HG02884 (cell line): ENCODE results near the gene C11orf58.

ENCODE experiments used
- ATAC-seq: cut with Tn5 transposase; IDR thresholded peaks from one replicate; pipeline ENCODE4 v1.9.1; 2021; ENCODE audit warnings: mild to moderate bottlenecking, moderate library complexity; ENCODE audit not compliant: unreplicated experiment

The C11orf58 gene

DNA sequence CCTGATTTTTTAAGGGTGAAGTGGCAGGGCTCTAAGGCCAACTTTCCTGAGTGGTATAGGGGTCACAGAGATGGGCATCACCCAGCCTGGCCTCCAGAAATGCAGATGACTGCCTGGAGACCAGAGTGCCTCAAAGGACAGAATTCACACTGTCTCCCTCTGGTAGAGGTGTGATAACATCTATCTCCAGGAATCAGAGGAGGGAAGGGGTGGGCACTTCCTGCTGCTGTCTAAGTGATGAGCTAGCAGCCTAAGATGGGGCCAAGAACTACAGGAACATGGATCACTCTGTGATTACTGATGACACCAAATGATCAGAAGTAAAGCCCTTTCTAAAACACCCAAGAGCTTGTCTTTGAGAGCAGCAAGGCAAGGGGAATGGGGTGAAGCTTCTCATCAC, 61.9 kb downstream of the C11orf58 start:
- no peak for ATAC-seq

DNA sequence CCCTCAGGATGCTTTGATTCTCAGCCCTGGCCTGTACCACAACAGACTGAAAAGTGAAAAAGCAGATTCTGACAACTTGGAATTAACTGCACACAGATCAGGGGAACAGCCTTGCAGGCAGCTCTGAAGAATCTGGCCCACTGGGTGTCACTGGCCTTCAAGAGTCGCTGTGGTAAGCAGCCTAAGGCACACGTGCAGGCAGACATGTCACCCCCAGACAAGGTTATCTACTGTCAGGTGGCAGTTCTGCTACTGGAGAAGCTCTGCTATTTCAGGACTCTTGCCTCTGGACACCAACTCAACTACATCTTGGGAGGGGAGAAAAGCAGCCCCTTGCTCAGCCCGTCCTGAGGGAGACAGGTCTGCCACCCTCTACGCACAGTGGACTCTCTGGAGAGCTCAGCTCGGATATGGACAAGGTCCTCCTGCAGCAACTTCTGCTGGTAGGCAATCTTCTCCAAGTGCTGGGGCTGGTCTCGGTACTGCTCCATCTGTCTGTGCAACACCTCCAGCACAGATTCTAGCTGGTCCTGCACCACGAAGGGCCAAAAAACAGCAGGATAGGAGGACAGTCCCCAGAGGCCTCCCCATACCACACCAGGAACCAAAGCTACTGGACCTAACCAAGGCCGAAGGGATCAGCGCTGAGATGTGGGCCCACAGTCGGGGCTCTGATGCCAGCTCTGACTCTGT, 63.0 kb downstream of the C11orf58 start:
- ATAC-seq, result no peak

DNA sequence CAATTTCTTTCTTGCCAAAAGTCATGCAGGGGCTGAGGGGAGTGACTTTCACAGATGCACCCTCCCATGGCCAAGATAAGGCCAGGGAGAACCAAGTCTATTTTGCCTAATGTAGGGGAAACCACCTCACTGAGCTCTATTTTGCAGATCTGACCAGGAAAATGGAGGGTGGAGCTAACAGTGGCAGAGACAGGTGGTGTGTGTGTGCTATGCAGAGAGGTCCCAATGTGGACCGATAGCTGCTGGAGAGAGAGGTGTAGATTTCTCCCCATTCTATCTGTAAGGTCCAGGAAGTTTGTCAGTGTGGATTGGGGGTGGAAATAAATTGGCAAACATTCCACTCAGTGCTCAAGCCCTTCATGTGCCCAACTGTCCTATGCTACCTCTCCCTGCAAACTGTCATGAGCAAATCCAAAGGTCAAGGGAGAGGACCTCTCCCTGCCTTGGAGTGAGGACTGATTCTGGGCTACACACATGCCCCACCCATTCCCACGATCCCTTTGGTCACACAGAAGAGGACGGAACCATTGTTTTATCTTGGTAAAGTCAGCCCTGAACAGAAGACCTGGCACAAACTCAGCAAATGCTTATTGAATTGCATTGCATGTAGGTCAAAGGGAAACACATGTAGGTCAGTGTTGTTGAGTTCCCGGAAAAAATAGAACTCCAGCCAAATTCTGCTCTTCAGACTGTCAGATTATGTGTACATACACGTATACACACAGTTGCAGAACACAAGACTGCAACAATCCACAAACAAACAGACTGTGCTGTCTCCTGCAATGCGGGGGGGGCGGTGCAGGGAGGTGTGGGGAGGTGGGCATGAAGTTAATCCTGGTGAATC, 65.9 kb downstream of the C11orf58 start:
- no peak for ATAC-seq

DNA sequence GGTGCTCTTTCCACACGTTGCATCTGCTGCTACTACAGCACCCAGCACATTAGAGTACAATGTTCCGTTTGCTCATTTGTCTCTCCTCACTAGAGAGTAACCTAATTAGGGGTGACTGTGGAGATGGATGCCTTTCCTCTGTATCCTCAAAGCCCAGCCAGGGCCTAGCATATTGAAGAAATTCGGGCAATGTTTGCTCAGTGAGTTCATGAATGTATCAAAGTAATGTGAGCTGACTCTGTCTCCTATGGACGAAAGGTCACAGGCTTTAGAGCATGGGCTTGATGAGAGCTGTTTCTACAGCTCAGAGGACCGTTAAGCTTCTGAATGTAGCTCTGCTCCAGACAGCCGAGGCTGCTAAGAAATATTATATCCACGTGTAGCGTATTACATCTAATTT, 67.5 kb downstream of the C11orf58 start:
- ATAC-seq, result no peak

DNA sequence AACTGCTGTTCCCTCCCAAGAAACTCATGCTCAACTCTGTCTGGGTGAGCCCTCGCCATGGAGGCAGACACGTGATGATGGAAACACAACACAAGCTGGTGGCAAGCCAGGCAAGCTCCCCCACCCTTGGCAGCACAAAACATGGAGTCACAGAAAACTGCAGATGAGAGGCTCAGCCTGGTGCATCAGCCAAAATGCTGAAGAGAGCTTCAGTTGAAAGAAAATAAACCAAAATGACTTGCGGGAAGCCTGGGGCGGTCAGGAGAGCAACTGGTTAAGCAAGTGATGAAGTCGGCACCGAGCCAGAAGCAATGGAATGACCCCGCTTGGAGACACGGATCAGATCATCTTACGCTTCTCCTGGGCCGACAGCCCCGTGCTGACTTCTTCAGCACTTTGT, 68.3 kb downstream of the C11orf58 start:
- ATAC-seq, result no peak

- no peak for ATAC-seq
Observed at GRCh38 chr11:16807306-16807705, 68.9 kb downstream of the C11orf58 start.
